ENCODE data around the gene IL1R2. TPM values are rescaled to one million over a fixed set of nuclear protein-coding genes. Genes with fewer than 3 reads are reported as not detected.

IL1R2 gene
- total and polyA plus RNA-seq, 2 of the 8 experiments (the other 6 are each of a cell fraction or from before 2014, with no cell fraction given), result 0.06 TPM; not detected in 1

DNA sequence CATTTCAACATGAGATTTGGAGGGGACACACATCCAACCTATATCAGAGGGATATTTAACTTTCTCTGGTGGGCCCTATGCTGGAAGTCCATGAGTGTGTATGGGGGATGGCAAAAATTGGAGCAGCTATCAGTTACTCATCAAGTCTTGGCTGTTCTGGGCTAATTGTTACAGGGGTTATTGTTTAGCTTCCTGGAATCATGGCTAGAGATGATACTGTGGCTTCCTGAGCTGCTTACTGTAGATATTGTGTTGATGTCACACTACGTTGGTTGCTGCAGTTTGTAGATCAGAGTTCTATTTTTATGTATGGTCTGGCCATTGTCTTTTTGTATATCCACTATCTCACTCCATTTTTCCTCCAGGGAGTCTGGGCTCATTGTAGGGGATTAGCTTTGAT, 20.9 kb upstream of the IL1R2 start (continued):
- TF ChIP-seq MAX (IDR thresholded peaks at IDR 0.05), result no peak
- no peak for TF ChIP-seq GTF2F1 (IDR thresholded peaks at IDR 0.05; ENCODE audit: borderline replicate concordance, low read depth, low read length)
- no peak for TF ChIP-seq TCF12 (IDR thresholded peaks at IDR 0.05; ENCODE audit: low read depth, low read length)
- no peak for TF ChIP-seq JUND (IDR thresholded peaks at IDR 0.05; ENCODE audit: low read length)
